Sigmoid colon (tissue), 7 donors: Measurements from ENCODE around the gene CCDC188. TPM values are rescaled to one million over a fixed set of nuclear protein-coding genes. Genes with fewer than 3 reads are reported as not detected.

ENCODE experiments used
- DNase-seq: peaks from one replicate; pipeline ENCODE4 v3.0.0-alpha.2; 2019
- H3K27ac ChIP-seq, 4 donors: fragments of 200-600 bp; sonication (generic); one replicate each; pipeline ENCODE4 v1.5.1; 2016 to 2019; ENCODE audit warnings: mild to moderate bottlenecking in 1 of 4
- H3K27me3 ChIP-seq, 3 donors: fragments of 200-600 bp; sonication (generic); one replicate each; pipeline ENCODE4 v1.5.1; 2019; ENCODE audit warnings: mild to moderate bottlenecking in 1 of 3
- H3K36me3 ChIP-seq, 4 donors: fragments of 200-600 bp; sonication (generic); one replicate each; pipeline ENCODE4 v1.5.1; 2016 to 2019
- H3K4me1 ChIP-seq, 4 donors: fragments of 200-600 bp; sonication (generic); one replicate each; pipeline ENCODE4 v1.5.1; 2017 to 2019
- H3K4me3 ChIP-seq, 4 donors: fragments of 200-600 bp; sonication (generic); one replicate each; pipeline ENCODE4 v1.5.1; 2017 to 2019; ENCODE audit warnings: mild to moderate bottlenecking in 2 of 4, moderate library complexity in 1 of 4
- H3K9me3 ChIP-seq, 4 donors: fragments of 200-600 bp in 3 of 4; sonication (generic) in 3 of 4; one replicate each; pipeline versions ENCODE4 v1.5.1 to v1.6.1; 2013 to 2019
- EP300 ChIP-seq, 4 donors: sonication (generic); formaldehyde crosslinking; IDR thresholded peaks; one replicate each; pipeline ENCODE4 v1.6.1; 2017; ENCODE audit warnings: antibody characterized with exemption in 4 of 4
- POLR2A ChIP-seq, 2 donors: fragments of 450-650 bp; IDR thresholded peaks; one replicate each; pipeline ENCODE4 v1.6.1; 2016; ENCODE audit warnings: antibody characterized with exemption in 2 of 2, mild to moderate bottlenecking in 2 of 2, moderate library complexity in 2 of 2
- POLR2AphosphoS5 ChIP-seq, 4 donors: sonication (generic); formaldehyde crosslinking; IDR thresholded peaks; one replicate each; pipeline ENCODE4 v1.6.1; 2017; ENCODE audit warnings: antibody characterized with exemption in 4 of 4
- WGBS, 2 donors: extraction: QIAGEN DNeasy Blood & Tissue Kit; methylation state at CpG; one replicate each; pipeline ENCODE4 v1.1.7; 2013; 5-methylcytosine and 5-hydroxymethylcytosine counted together
- intact Hi-C: fragments of 100-400 bp; cut with DNase I; formaldehyde crosslinking; loops from one replicate; pipeline ENCODE4 v1.15.1; 2023
- polyA plus RNA-seq, 3 donors: library from polyadenylated mRNA; stranded (reverse); fragments of 200-250 nt; gene quantifications; one replicate each; pipeline ENCODE4 v1.2.3, GENCODE V29; 2013
- total RNA-seq, 4 donors: library from RNA; depleted of rRNA; stranded (reverse); fragments of >200 nt; gene quantifications; one replicate each; pipeline ENCODE4 v1.1.0, GENCODE V29; 2016
- TF ChIP-seq, protein P1 (sequence below), 4 experiments: fragments of 450-650 bp in 3 of 4; fragments of 200-600 bp in 1 of 4; IDR thresholded peaks; one replicate each; pipeline ENCODE4 v1.5.1; 2016 to 2019; ENCODE audit warnings: antibody characterized with exemption in 4 of 4, mild to moderate bottlenecking in 3 of 4, moderate library complexity in 2 of 4
- donor health status: healthy with polysubstance abuse.
- donor health status: Bipolar disorder and iron deficiency.
- donor health status: healthy.

CCDC188 gene
- total and polyA plus RNA-seq, 7 donors: 0.41 to 1.1 TPM; not detected in 5

- Histone ChIP-seq H3K4me3 (peak overlapping the region; percentile 67 to 93 (median 86)), H3K27ac (peak overlapping the region; percentile 83 to 91 (median 88)), H3K9me3 (no peaks in the 10 kb centered on the region), H3K27me3 (no peaks in the 10 kb centered on the region), H3K36me3 (peaks cover 4 to 60% (median 34%) of the 10 kb centered on the region in 4 donors), H3K4me1 (peaks cover 0 to 51% (median 42%) of the 10 kb centered on the region in 4 donors)
- WGBS, 2 donors: 2 to 12% methylated on average over 27 of the region's 27 CpGs
- DNase-seq: peak; percentile 73
- intact Hi-C loops: loop anchor here (5.0 to 10.0 kb wide), 4 partner anchors 34 to 162 kb away; partner anchors contain the start of genes DGCR8 and TANGO2
- TF ChIP-seq, protein P1, sequence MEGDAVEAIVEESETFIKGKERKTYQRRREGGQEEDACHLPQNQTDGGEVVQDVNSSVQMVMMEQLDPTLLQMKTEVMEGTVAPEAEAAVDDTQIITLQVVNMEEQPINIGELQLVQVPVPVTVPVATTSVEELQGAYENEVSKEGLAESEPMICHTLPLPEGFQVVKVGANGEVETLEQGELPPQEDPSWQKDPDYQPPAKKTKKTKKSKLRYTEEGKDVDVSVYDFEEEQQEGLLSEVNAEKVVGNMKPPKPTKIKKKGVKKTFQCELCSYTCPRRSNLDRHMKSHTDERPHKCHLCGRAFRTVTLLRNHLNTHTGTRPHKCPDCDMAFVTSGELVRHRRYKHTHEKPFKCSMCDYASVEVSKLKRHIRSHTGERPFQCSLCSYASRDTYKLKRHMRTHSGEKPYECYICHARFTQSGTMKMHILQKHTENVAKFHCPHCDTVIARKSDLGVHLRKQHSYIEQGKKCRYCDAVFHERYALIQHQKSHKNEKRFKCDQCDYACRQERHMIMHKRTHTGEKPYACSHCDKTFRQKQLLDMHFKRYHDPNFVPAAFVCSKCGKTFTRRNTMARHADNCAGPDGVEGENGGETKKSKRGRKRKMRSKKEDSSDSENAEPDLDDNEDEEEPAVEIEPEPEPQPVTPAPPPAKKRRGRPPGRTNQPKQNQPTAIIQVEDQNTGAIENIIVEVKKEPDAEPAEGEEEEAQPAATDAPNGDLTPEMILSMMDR (IDR thresholded peaks at IDR 0.05): no peak
- no peak for TF ChIP-seq POLR2A (IDR thresholded peaks at IDR 0.05)
Measured at GRCh38 chr22:20116376-20116950, 34.4 kb downstream of the CCDC188 start.

- Histone ChIP-seq H3K27ac (peak within 1 kb of the TSS; percentile 83 to 91 (median 88)), H3K36me3 (peaks cover 4 to 62% (median 31%) of the 10 kb centered on the region in 4 donors), H3K9me3 (no peaks in the 10 kb centered on the region), H3K27me3 (no peaks in the 10 kb centered on the region), H3K4me1 (peaks cover 0 to 48% (median 41%) of the 10 kb centered on the region in 4 donors), H3K4me3 (peak within 1 kb of the TSS; percentile 67 to 93 (median 86))
- intact Hi-C loops: loop anchor here (5.0 to 10.0 kb wide), 4 partner anchors 34 to 161 kb away; partner anchors contain the start of genes DGCR8 and TANGO2
- TF ChIP-seq POLR2AphosphoS5 (IDR thresholded peaks at IDR 0.05): no peak
- TF ChIP-seq EP300 (IDR thresholded peaks at IDR 0.05): no peak
- TF ChIP-seq POLR2A (IDR thresholded peaks at IDR 0.05): no peak
- TF ChIP-seq, protein P1 (IDR thresholded peaks at IDR 0.05): no peak
- DNase-seq: no peak
- WGBS, 2 donors: 67 to 77% methylated on average over 30 of the region's 30 CpGs
Measured at GRCh38 chr22:20115691-20116375, 35.0 kb downstream of the CCDC188 start, which contains the start of gene RANBP1. Gene RANBP1 (plus strand): TSS chr22:20116104. CDS start chr22:20116185, 81 bp downstream.

DNA sequence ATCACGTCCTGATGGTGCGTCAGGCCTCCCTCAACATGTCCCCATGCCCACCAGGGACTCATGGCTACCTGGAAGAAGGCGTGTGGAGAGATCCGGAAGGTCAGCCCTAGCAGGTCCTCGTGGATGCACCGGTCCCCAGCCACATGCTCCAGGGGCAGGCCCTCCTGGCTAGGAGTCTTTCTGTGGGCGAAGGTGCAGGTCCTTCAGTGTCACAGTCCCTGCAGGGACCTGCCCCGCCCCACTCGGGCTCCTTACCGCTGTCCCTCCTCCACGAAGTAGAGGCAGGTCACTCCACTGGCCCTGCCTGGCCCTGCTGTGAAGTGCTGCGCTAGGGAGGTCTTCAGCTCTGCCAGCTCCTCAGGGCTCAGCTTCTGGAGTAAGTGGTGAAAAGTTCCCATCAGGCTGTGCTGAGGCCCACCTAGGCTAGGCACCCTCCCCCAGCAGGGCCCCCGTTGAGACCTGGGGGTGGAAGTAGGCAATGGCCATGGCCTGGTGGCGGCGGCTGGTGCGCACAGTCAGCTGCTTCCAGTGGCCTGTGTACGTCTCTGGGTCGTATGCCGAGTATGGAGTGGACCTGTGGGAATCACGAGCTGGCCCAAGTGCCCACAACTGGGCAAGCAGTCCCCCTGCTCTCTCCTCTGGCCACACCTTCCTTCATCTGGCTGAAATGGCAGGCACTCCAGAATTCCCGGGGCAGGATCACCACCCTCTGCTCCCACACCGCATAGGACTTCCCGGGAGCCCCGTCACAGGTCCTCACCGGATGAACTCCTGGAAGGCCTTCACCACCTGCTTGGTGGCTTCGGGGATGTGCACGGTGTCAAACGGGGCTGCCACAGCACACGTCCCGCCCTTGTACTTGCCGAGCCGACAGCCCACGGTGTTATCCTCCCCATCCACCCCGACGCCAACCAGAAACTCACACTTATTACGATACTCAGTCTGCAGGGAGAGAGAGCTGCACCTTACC is 36.1 kb downstream of the CCDC188 start:
- intact Hi-C loops: loop anchor here (5.0 to 10.0 kb wide), 4 partner anchors 32 to 160 kb away; partner anchors contain the start of genes DGCR8 and TANGO2
- DNase-seq: no peak
- Histone ChIP-seq H3K9me3 (no peaks in the 10 kb centered on the region), H3K4me1 (peaks cover 0 to 39% (median 32%) of the 10 kb centered on the region in 4 donors), H3K27ac (no peak overlapping the region), H3K4me3 (no peak overlapping the region), H3K36me3 (peaks cover 7 to 62% (median 29%) of the 10 kb centered on the region in 4 donors), H3K27me3 (no peaks in the 10 kb centered on the region)
- WGBS, 2 donors: 89 to 94% methylated on average over 36 of the region's 36 CpGs
- TF ChIP-seq POLR2A (IDR thresholded peaks at IDR 0.05): no peak
- TF ChIP-seq, protein P1 (IDR thresholded peaks at IDR 0.05): no peak

DNA sequence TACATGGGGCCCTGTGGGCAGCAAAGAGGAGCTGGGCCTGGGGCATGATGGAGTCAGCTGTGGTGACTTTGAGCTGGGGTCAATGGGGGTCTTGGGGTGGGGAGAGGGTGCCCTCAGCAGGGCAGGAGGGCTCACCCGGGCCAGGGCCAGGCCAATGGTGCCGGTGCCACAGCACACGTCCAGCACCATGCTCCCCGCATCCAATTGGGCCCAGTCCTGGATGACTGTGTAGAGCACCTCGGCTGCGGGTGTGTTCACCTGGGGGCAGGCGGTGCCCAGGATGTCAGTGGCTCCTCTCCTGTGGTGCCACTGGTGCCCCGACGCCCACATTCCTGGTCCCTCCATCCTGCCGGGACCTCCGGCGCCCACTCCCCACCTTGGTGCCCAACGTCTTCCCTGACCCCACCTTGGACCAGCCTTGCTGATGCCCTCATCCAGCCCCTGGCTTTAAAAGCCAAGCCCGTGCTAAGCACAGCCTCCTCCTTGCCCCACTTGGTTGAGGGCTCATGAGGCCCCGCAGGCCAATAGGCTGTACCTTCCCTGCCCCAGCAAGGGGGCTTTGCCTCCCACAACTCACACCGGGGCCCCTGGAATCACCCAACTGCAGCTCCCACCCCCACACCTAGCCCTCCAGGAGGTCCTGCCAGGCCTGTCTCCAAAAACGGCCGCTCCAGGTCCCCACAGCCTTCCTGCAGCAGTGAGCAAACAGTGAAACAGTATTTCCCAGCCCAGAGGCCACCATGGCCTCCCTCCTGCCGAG is 37.1 kb downstream of the CCDC188 start:
- DNase-seq: no peak
- no peaks in the 10 kb centered on the region for H3K9me3 ChIP-seq
- H3K4me1 ChIP-seq: peaks cover 0 to 30% (median 25%) of the 10 kb centered on the region in 4 donors
- intact Hi-C loops: loop anchor here (10.0 kb wide), 2 partner anchors 129 to 159 kb away; no protein-coding TSS in a partner anchor
- H3K4me3 ChIP-seq: no peak overlapping the region
- H3K36me3 ChIP-seq: peaks cover 9 to 63% (median 35%) of the 10 kb centered on the region in 4 donors
- WGBS, 2 donors: 88 to 92% methylated on average over 19 of the region's 19 CpGs
- H3K27ac ChIP-seq: no peak overlapping the region
- H3K27me3 ChIP-seq: no peaks in the 10 kb centered on the region
- TF ChIP-seq EP300 (IDR thresholded peaks at IDR 0.05): no peak
- TF ChIP-seq POLR2AphosphoS5 (IDR thresholded peaks at IDR 0.05): no peak
- TF ChIP-seq, protein P1 (IDR thresholded peaks at IDR 0.05): no peak
- TF ChIP-seq POLR2A (IDR thresholded peaks at IDR 0.05): no peak
